OCI-LY1 (cell line): ENCODE results near the gene TSPAN4.

Experiments
- H2AFZ ChIP-seq: fragments of 200-600 bp; sonication (generic), shearing (Covaris generic); 2 replicates; pipeline ENCODE4 v1.6.0; 2014; ENCODE audit warnings: antibody characterized with exemption, mild to moderate bottlenecking, low read length
- H3F3A ChIP-seq: fragments of 200-600 bp; sonication (generic), shearing (Covaris generic); 2 replicates; pipeline ENCODE4 v1.6.0; 2014; ENCODE audit warnings: mild to moderate bottlenecking, antibody characterized with exemption, low read length, moderate library complexity; ENCODE audit not compliant: insufficient read depth
- H3K27ac ChIP-seq: fragments of 200-600 bp; sonication (generic); 2 replicates; pipeline ENCODE4 v1.5.1; 2014; ENCODE audit warnings: low read length, mixed run types, mild to moderate bottlenecking, low read depth; ENCODE audit not compliant: poor library complexity, severe bottlenecking
- H3K27me3 ChIP-seq: fragments of 200-600 bp; sonication (generic); 2 replicates; pipeline ENCODE4 v1.6.0; 2014; ENCODE audit warnings: antibody characterized with exemption, mild to moderate bottlenecking, low read length, moderate library complexity; ENCODE audit not compliant: insufficient read depth
- H3K36me3 ChIP-seq: fragments of 200-600 bp; sonication (generic); 2 replicates; pipeline ENCODE4 v1.6.1; 2014; ENCODE audit warnings: mild to moderate bottlenecking, antibody characterized with exemption, low read length, moderate library complexity, mixed read lengths; ENCODE audit not compliant: insufficient read depth
- H3K4me1 ChIP-seq: fragments of 200-600 bp; sonication (generic); 2 replicates; pipeline ENCODE4 v1.5.1; 2014; ENCODE audit warnings: mild to moderate bottlenecking, low read length, moderate library complexity; ENCODE audit not compliant: insufficient read depth, severe bottlenecking
- H3K4me2 ChIP-seq: fragments of 200-600 bp; sonication (generic), shearing (Covaris generic); 2 replicates; pipeline ENCODE4 v1.6.1; 2014; ENCODE audit warnings: low read length
- H3K4me3 ChIP-seq: fragments of 200-600 bp; sonication (generic); 2 replicates; pipeline ENCODE4 v1.5.1; 2014; ENCODE audit warnings: low read length, low read depth, mild to moderate bottlenecking, mixed read lengths; ENCODE audit not compliant: poor library complexity, severe bottlenecking
- H3K79me2 ChIP-seq: fragments of 200-600 bp; shearing (Covaris generic); 2 replicates; pipeline ENCODE4 v1.6.1; 2016; ENCODE audit warnings: mixed run types, low read length, mixed read lengths; ENCODE audit not compliant: insufficient read depth
- H3K9ac ChIP-seq: fragments of 200-600 bp; sonication (generic), shearing (Covaris generic); 2 replicates; pipeline ENCODE4 v1.6.1; 2014; ENCODE audit warnings: mild to moderate bottlenecking, low read length, mixed read lengths
- H3K9me2 ChIP-seq: fragments of 200-600 bp; sonication (generic), shearing (Covaris generic); 2 replicates; pipeline ENCODE4 v1.6.1; 2014; ENCODE audit warnings: low read depth, mild to moderate bottlenecking, low read length, mixed read lengths
- H3K9me3 ChIP-seq: fragments of 200-600 bp; shearing (Covaris generic); 2 replicates; pipeline ENCODE4 v1.6.1; 2014; ENCODE audit warnings: low read length, mixed read lengths
- H4K20me1 ChIP-seq: fragments of 200-600 bp; sonication (generic), shearing (Covaris generic); 2 replicates; pipeline ENCODE4 v1.6.0; 2016; ENCODE audit warnings: mild to moderate bottlenecking, low read length; ENCODE audit not compliant: insufficient read depth
- CTCF ChIP-seq: fragments of 200-600 bp; sonication (generic), shearing (Covaris generic); IDR thresholded peaks from 2 replicates; pipeline ENCODE4 v1.5.1; 2017; ENCODE audit warnings: mild to moderate bottlenecking, antibody characterized with exemption, low read length, moderate library complexity, mixed read lengths
- EZH2 ChIP-seq: fragments of 200-600 bp; sonication (generic), shearing (Covaris generic); IDR thresholded peaks from 2 replicates; pipeline ENCODE4 v1.8.0; 2017; ENCODE audit warnings: borderline replicate concordance, mixed run types, mild to moderate bottlenecking, antibody characterized with exemption, low read length, moderate library complexity, mixed read lengths

TSPAN4 gene

GRCh38 chr11:834371-835316 is 8.0 kb upstream of the TSPAN4 start:
- Histone ChIP-seq H3K4me2 (no peak overlapping the region), H3K4me1 (peaks cover 14% of the 10 kb centered on the region), H3K79me2 (no peaks in the 10 kb centered on the region), H3K27me3 (peaks cover 7% of the 10 kb centered on the region), H3K27ac (no peak overlapping the region), H3K9me3 (no peaks in the 10 kb centered on the region), H3K36me3 (peaks cover 22% of the 10 kb centered on the region), H3K9ac (no peak overlapping the region), H2AFZ (no peak overlapping the region), H3F3A (no peaks in the 10 kb centered on the region), H4K20me1 (no peaks in the 10 kb centered on the region), H3K4me3 (no peak overlapping the region), H3K9me2 (no peaks in the 10 kb centered on the region)
- no peak for TF ChIP-seq EZH2
- TF ChIP-seq CTCF: no peak

- Histone ChIP-seq H3K27me3 (peaks cover under 1% of the 10 kb centered on the region; the same call in 1 of the 2 replicates), H4K20me1 (no peaks in the 10 kb centered on the region), H3K4me3 (no peak overlapping the region), H3F3A (no peaks in the 10 kb centered on the region), H3K4me2 (no peak overlapping the region), H3K9ac (no peak overlapping the region), H3K36me3 (peaks cover 35% of the 10 kb centered on the region), H3K79me2 (0 out of 2 replicates have a peak, but pooled peaks cover 2% of the 10 kb centered on the region), H3K4me1 (peaks cover 11% of the 10 kb centered on the region), H2AFZ (no peak overlapping the region), H3K27ac (no peak overlapping the region), H3K9me3 (no peaks in the 10 kb centered on the region), H3K9me2 (no peaks in the 10 kb centered on the region)
- TF ChIP-seq CTCF: no peak
- no peak for TF ChIP-seq EZH2
These were observed 6.4 kb upstream of the TSPAN4 start for GRCh38 chr11:836274-836673.

GRCh38 chr11:836700-837099 is 6.0 kb upstream of the TSPAN4 start:
- Histone ChIP-seq H3K9ac (no peak overlapping the region), H4K20me1 (no peaks in the 10 kb centered on the region), H3K9me2 (no peaks in the 10 kb centered on the region), H3K4me3 (no peak overlapping the region), H3K9me3 (no peaks in the 10 kb centered on the region), H3K27me3 (no peaks in the 10 kb centered on the region), H3K27ac (no peak overlapping the region), H3K4me1 (peaks cover 15% of the 10 kb centered on the region), H3K79me2 (peaks cover 3% of the 10 kb centered on the region; the same call in 1 of the 2 replicates), H2AFZ (no peak overlapping the region), H3K36me3 (peaks cover 35% of the 10 kb centered on the region), H3F3A (no peaks in the 10 kb centered on the region), H3K4me2 (no peak overlapping the region)
- TF ChIP-seq EZH2 (no peak), CTCF (no peak)
